ENCODE data around the gene CCL22. TPM values are rescaled to one million over a fixed set of nuclear protein-coding genes. Genes with fewer than 3 reads are reported as not detected.

The CCL22 gene
- total and polyA plus RNA-seq, 7 donors: 2.9 TPM; not detected in 6

DNA sequence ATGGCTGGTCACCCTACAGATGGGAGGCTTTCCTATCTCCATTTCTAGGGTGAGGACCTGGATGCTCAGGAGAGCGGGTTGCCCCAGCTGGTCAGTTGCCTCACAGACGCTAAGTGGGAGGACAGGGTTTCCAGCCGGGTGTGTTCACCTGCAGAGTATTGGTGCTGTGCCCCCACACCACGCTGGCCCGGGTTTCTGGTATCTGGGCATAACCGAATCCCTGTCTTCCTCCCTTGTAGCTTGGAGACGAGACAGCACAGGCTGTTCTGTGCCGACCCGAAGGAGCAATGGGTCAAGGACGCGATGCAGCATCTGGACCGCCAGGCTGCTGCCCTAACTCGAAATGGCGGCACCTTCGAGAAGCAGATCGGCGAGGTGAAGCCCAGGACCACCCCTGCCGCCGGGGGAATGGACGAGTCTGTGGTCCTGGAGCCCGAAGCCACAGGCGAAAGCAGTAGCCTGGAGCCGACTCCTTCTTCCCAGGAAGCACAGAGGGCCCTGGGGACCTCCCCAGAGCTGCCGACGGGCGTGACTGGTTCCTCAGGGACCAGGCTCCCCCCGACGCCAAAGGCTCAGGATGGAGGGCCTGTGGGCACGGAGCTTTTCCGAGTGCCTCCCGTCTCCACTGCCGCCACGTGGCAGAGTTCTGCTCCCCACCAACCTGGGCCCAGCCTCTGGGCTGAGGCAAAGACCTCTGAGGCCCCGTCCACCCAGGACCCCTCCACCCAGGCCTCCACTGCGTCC lies 23.4 kb downstream of the CCL22 start:
- TF ChIP-seq, protein P1, sequence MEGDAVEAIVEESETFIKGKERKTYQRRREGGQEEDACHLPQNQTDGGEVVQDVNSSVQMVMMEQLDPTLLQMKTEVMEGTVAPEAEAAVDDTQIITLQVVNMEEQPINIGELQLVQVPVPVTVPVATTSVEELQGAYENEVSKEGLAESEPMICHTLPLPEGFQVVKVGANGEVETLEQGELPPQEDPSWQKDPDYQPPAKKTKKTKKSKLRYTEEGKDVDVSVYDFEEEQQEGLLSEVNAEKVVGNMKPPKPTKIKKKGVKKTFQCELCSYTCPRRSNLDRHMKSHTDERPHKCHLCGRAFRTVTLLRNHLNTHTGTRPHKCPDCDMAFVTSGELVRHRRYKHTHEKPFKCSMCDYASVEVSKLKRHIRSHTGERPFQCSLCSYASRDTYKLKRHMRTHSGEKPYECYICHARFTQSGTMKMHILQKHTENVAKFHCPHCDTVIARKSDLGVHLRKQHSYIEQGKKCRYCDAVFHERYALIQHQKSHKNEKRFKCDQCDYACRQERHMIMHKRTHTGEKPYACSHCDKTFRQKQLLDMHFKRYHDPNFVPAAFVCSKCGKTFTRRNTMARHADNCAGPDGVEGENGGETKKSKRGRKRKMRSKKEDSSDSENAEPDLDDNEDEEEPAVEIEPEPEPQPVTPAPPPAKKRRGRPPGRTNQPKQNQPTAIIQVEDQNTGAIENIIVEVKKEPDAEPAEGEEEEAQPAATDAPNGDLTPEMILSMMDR (IDR thresholded peaks at IDR 0.05): no peak
- TF ChIP-seq POLR2AphosphoS5 (IDR thresholded peaks at IDR 0.05) (no peak), POLR2A (IDR thresholded peaks at IDR 0.05) (no peak), EP300 (IDR thresholded peaks at IDR 0.05) (no peak)
- peak overlapping the region in 1 of 4 donors; percentile 95 for H3K27ac ChIP-seq
- H3K4me3 ChIP-seq: no peak overlapping the region
- no peak for DNase-seq
- WGBS, 2 donors: 94 to 96% methylated on average over 35 of the region's 35 CpGs
- H3K9me3 ChIP-seq: no peaks in the 10 kb centered on the region
- peaks cover 0 to 44% (median 32%) of the 10 kb centered on the region in 4 donors for H3K4me1 ChIP-seq
- peaks cover 0 to 8% (median 3%) of the 10 kb centered on the region in 4 donors for H3K36me3 ChIP-seq
- H3K27me3 ChIP-seq: no peaks in the 10 kb centered on the region
- intact Hi-C loops (cut with DNase I): loop anchor here (2.0 kb wide), 1 partner anchor 41 kb away; no protein-coding TSS in a partner anchor

DNA sequence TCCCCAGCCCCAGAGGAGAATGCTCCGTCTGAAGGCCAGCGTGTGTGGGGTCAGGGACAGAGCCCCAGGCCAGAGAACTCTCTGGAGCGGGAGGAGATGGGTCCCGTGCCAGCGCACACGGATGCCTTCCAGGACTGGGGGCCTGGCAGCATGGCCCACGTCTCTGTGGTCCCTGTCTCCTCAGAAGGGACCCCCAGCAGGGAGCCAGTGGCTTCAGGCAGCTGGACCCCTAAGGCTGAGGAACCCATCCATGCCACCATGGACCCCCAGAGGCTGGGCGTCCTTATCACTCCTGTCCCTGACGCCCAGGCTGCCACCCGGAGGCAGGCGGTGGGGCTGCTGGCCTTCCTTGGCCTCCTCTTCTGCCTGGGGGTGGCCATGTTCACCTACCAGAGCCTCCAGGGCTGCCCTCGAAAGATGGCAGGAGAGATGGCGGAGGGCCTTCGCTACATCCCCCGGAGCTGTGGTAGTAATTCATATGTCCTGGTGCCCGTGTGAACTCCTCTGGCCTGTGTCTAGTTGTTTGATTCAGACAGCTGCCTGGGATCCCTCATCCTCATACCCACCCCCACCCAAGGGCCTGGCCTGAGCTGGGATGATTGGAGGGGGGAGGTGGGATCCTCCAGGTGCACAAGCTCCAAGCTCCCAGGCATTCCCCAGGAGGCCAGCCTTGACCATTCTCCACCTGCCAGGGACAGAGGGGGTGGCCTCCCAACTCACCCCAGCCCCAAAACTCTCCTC lies 24.1 kb downstream of the CCL22 start:
- WGBS, 2 donors: 95% methylated on average over 16 of the region's 16 CpGs
- Histone ChIP-seq H3K4me3 (no peak overlapping the region), H3K4me1 (peaks cover 0 to 44% (median 28%) of the 10 kb centered on the region in 4 donors), H3K36me3 (peaks cover 0 to 8% (median 3%) of the 10 kb centered on the region in 4 donors), H3K9me3 (no peaks in the 10 kb centered on the region), H3K27me3 (no peaks in the 10 kb centered on the region), H3K27ac (peak overlapping the region in 1 of 4 donors; percentile 95)
- intact Hi-C loops (cut with DNase I): no loop called here
- no peak for DNase-seq
- TF ChIP-seq, protein P1 (IDR thresholded peaks at IDR 0.05): no peak
- TF ChIP-seq POLR2A (IDR thresholded peaks at IDR 0.05) (no peak), EP300 (IDR thresholded peaks at IDR 0.05) (no peak), POLR2AphosphoS5 (IDR thresholded peaks at IDR 0.05) (no peak)

DNA sequence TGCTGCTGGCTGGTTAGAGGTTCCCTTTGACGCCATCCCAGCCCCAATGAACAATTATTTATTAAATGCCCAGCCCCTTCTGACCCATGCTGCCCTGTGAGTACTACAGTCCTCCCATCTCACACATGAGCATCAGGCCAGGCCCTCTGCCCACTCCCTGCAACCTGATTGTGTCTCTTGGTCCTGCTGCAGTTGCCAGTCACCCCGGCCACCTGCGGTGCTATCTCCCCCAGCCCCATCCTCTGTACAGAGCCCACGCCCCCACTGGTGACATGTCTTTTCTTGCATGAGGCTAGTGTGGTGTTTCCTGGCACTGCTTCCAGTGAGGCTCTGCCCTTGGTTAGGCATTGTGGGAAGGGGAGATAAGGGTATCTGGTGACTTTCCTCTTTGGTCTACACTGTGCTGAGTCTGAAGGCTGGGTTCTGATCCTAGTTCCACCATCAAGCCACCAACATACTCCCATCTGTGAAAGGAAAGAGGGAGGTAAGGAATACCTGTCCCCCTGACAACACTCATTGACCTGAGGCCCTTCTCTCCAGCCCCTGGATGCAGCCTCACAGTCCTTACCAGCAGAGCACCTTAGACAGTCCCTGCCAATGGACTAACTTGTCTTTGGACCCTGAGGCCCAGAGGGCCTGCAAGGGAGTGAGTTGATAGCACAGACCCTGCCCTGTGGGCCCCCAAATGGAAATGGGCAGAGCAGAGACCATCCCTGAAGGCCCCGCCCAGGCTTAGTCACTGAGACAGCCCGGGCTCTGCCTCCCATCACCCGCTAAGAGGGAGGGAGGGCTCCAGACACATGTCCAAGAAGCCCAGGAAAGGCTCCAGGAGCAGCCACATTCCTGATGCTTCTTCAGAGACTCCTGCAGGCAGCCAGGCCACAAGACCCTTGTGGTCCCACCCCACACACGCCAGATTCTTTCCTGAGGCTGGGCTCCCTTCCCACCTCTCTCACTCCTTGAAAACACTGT lies 25.0 kb downstream of the CCL22 start:
- DNase-seq: no peak
- TF ChIP-seq POLR2AphosphoS5 (IDR thresholded peaks at IDR 0.05) (peak in 3 of 4 donors; percentile 39 to 48 (median 43)), EP300 (IDR thresholded peaks at IDR 0.05) (no peak), POLR2A (IDR thresholded peaks at IDR 0.05) (no peak)
- TF ChIP-seq, protein P1 (IDR thresholded peaks at IDR 0.05): no peak
- Histone ChIP-seq H3K4me1 (peaks cover 0 to 39% (median 22%) of the 10 kb centered on the region in 4 donors), H3K36me3 (peaks cover 0 to 8% (median 3%) of the 10 kb centered on the region in 4 donors), H3K9me3 (no peaks in the 10 kb centered on the region), H3K27me3 (no peaks in the 10 kb centered on the region), H3K4me3 (no peak overlapping the region), H3K27ac (peak overlapping the region; percentile 36 to 95 (median 56))
- intact Hi-C loops (cut with DNase I): no loop called here
- WGBS, 2 donors: 70 to 79% methylated on average over 8 of the region's 8 CpGs

DNA sequence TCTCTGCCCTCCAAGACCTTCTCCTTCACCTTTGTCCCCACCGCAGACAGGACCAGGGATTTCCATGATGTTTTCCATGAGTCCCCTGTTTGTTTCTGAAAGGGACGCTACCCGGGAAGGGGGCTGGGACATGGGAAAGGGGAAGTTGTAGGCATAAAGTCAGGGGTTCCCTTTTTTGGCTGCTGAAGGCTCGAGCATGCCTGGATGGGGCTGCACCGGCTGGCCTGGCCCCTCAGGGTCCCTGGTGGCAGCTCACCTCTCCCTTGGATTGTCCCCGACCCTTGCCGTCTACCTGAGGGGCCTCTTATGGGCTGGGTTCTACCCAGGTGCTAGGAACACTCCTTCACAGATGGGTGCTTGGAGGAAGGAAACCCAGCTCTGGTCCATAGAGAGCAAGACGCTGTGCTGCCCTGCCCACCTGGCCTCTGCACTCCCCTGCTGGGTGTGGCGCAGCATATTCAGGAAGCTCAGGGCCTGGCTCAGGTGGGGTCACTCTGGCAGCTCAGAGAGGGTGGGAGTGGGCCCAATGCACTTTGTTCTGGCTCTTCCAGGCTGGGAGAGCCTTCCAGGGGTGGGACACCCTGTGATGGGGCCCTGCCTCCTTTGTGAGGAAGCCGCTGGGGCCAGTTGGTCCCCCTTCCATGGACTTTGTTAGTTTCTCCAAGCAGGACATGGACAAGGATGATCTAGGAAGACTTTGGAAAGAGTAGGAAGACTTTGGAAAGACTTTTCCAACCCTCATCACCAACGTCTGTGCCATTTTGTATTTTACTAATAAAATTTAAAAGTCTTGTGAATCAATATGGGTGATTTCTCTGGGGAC lies 25.9 kb downstream of the CCL22 start:
- no peaks in the 10 kb centered on the region for H3K9me3 ChIP-seq
- DNase-seq: no peak
- H3K27me3 ChIP-seq: no peaks in the 10 kb centered on the region
- H3K27ac ChIP-seq: peak overlapping the region; percentile 36 to 95 (median 56)
- H3K4me1 ChIP-seq: peaks cover 0 to 39% (median 21%) of the 10 kb centered on the region in 4 donors
- intact Hi-C loops (cut with DNase I): no loop called here
- H3K36me3 ChIP-seq: peaks cover 0 to 8% (median 3%) of the 10 kb centered on the region in 4 donors
- H3K4me3 ChIP-seq: no peak overlapping the region
- TF ChIP-seq EP300 (IDR thresholded peaks at IDR 0.05) (no peak), POLR2AphosphoS5 (IDR thresholded peaks at IDR 0.05) (no peak)
- 27 to 34% methylated on average over 11 of the region's 11 CpGs for WGBS, 2 donors
